HepG2 (cell line): ENCODE measurements around the gene TMEM167B. TPM values are rescaled to one million over a fixed set of nuclear protein-coding genes. Genes with fewer than 3 reads are reported as not detected.

Experiments used
- ATF2 ChIP-seq: sonication (generic); formaldehyde crosslinking; IDR thresholded peaks from 2 replicates; pipeline ENCODE4 v1.4.0; 2020; ENCODE audit warnings: missing genetic modification reagents
- ATF7-NPFF ChIP-seq: sonication (generic); formaldehyde crosslinking; IDR thresholded peaks from 2 replicates; pipeline ENCODE4 v1.8.1; 2023; ENCODE audit warnings: mild to moderate bottlenecking, low read depth, missing genetic modification reagents, moderate library complexity
- DNMT1 ChIP-seq: sonication (generic); formaldehyde crosslinking; IDR thresholded peaks from 2 replicates; pipeline ENCODE4 v1.5.1; 2020; ENCODE audit warnings: mild to moderate bottlenecking, missing genetic modification reagents
- ETV6 ChIP-seq: sonication (generic); formaldehyde crosslinking; conservative IDR thresholded peaks from 2 replicates; pipeline ENCODE4 v1.4.0; 2020; ENCODE audit warnings: missing genetic modification reagents
- FOXA1 ChIP-seq, 2 experiments: fragments of 450-650 bp in 1 of 2; sonication (generic) in 1 of 2; formaldehyde crosslinking in 1 of 2; IDR thresholded peaks; 2 replicates each; pipeline versions ENCODE4 v1.4.0 to v1.6.1; 2016 to 2020; ENCODE audit warnings: missing genetic modification reagents in 1 of 2
- IKZF1 ChIP-seq: fragments of 450-650 bp; IDR thresholded peaks from 2 replicates; pipeline ENCODE4 v1.7.1; 2016
- KDM5B ChIP-seq: sonication (generic); formaldehyde crosslinking; IDR thresholded peaks from 2 replicates; pipeline ENCODE4 v1.4.0; 2020; ENCODE audit warnings: missing genetic modification reagents, mild to moderate bottlenecking, borderline replicate concordance
- MLX ChIP-seq: IDR thresholded peaks from 2 replicates; pipeline ENCODE4 v1.6.1; 2016
- MYNN ChIP-seq: sonication (generic); formaldehyde crosslinking; IDR thresholded peaks from 2 replicates; pipeline ENCODE4 v1.4.0; 2020; ENCODE audit warnings: mild to moderate bottlenecking, low read depth, missing genetic modification reagents
- NFATC3 ChIP-seq: sonication (generic); formaldehyde crosslinking; IDR thresholded peaks from 2 replicates; pipeline ENCODE4 v1.5.1; 2020; ENCODE audit warnings: mild to moderate bottlenecking, missing genetic modification reagents
- RAD21 ChIP-seq: fragments of 450-650 bp; formaldehyde crosslinking; IDR thresholded peaks from 2 replicates; pipeline ENCODE4 v1.5.0; 2020; ENCODE audit warnings: mild to moderate bottlenecking
- SIN3A ChIP-seq: IDR thresholded peaks from 2 replicates; pipeline ENCODE4 v1.6.1; 2011; ENCODE audit warnings: low read depth, mild to moderate bottlenecking, control low read depth, low read length, borderline replicate concordance
- TEAD2 ChIP-seq: sonication (generic); formaldehyde crosslinking; IDR thresholded peaks from 2 replicates; pipeline ENCODE4 v1.9.0; 2021; ENCODE audit warnings: missing genetic modification reagents
- TFAP4 ChIP-seq: sonication (generic); IDR thresholded peaks from 2 replicates; pipeline ENCODE4 v1.6.1; 2016; ENCODE audit warnings: low read depth, borderline replicate concordance
- WIZ ChIP-seq: sonication (generic); formaldehyde crosslinking; IDR thresholded peaks from 2 replicates; pipeline ENCODE4 v1.5.1; 2020; ENCODE audit warnings: mild to moderate bottlenecking, missing genetic modification reagents
- ZBTB2 ChIP-seq: sonication (generic); formaldehyde crosslinking; IDR thresholded peaks from 2 replicates; pipeline ENCODE4 v1.8.0; 2022; ENCODE audit warnings: low read depth, missing genetic modification reagents
- ZFAT ChIP-seq: sonication (generic); formaldehyde crosslinking; conservative IDR thresholded peaks from 2 replicates; pipeline ENCODE4 v1.8.1; 2023; ENCODE audit warnings: missing genetic modification reagents, inconsistent platforms
- ZFP36 ChIP-seq: fragments of 150-350 bp; IDR thresholded peaks from 2 replicates; pipeline ENCODE4 v1.6.1; 2018; ENCODE audit warnings: borderline replicate concordance, low read length, low read depth; ENCODE audit not compliant: partially characterized antibody
- ZFYVE20 ChIP-seq: sonication (generic); formaldehyde crosslinking; IDR thresholded peaks from 2 replicates; pipeline ENCODE4 v1.8.0; 2023; ENCODE audit warnings: low read depth, mild to moderate bottlenecking, moderate library complexity, missing genetic modification reagents, borderline replicate concordance
- ZMYM2 ChIP-seq: sonication (generic); formaldehyde crosslinking; IDR thresholded peaks from 2 replicates; pipeline ENCODE4 v1.8.0; 2022; ENCODE audit warnings: mild to moderate bottlenecking, missing genetic modification reagents
- ZNF160 ChIP-seq: sonication (generic); formaldehyde crosslinking; IDR thresholded peaks from 2 replicates; pipeline ENCODE4 v1.8.0; 2022; ENCODE audit warnings: mild to moderate bottlenecking, inconsistent platforms, missing genetic modification reagents
- ZNF619 ChIP-seq: sonication (generic); formaldehyde crosslinking; IDR thresholded peaks from 2 replicates; pipeline ENCODE4 v1.4.0; 2020; ENCODE audit warnings: mild to moderate bottlenecking, missing genetic modification reagents
- ZNF644 ChIP-seq: IDR thresholded peaks from 2 replicates; pipeline ENCODE4 v1.6.1; 2016; ENCODE audit warnings: low read depth
- ZSCAN31 ChIP-seq: sonication (generic); formaldehyde crosslinking; IDR thresholded peaks from 2 replicates; pipeline ENCODE4 v1.5.0; 2020; ENCODE audit warnings: low read depth, mild to moderate bottlenecking, missing genetic modification reagents
- polyA plus RNA-seq, 8 experiments: library from polyadenylated mRNA; depleted of rRNA in 3 of 8; stranded (reverse) in 7 of 8; unstranded in 1 of 8; fragments of >200 nt; fragmentation: Illumina TruSeq in 4 of 8; extraction: Trizol in 4 of 8; gene quantifications; 2 replicates each; pipeline versions ENCODE4 v1.2.1 to v1.2.3, GENCODE V29; 2011 to 2016; ENCODE audit warnings: low read depth in 4 of 8, missing spikeins in 1 of 8, mixed read lengths in 1 of 8; ENCODE audit not compliant: insufficient read depth in 1 of 8
- total RNA-seq, 5 experiments: library from RNA; depleted of rRNA; stranded (reverse); fragments of >200 nt; fragmentation: Illumina TruSeq; extraction: Trizol; gene quantifications; 2 replicates each; pipeline ENCODE4 v1.2.3, GENCODE V29; 2016; ENCODE audit warnings: low read depth in 1 of 5
- TF ChIP-seq, protein P1 (sequence below): sonication (generic); formaldehyde crosslinking; IDR thresholded peaks from 2 replicates; pipeline ENCODE4 v1.5.1; 2020; ENCODE audit warnings: mild to moderate bottlenecking, moderate library complexity, missing genetic modification reagents

Gene TMEM167B
- total and polyA plus RNA-seq, 2 of the 13 experiments (the other 11 are each of a cell fraction or from before 2014, with no cell fraction given) = 9.5 to 22.4 TPM

DNA sequence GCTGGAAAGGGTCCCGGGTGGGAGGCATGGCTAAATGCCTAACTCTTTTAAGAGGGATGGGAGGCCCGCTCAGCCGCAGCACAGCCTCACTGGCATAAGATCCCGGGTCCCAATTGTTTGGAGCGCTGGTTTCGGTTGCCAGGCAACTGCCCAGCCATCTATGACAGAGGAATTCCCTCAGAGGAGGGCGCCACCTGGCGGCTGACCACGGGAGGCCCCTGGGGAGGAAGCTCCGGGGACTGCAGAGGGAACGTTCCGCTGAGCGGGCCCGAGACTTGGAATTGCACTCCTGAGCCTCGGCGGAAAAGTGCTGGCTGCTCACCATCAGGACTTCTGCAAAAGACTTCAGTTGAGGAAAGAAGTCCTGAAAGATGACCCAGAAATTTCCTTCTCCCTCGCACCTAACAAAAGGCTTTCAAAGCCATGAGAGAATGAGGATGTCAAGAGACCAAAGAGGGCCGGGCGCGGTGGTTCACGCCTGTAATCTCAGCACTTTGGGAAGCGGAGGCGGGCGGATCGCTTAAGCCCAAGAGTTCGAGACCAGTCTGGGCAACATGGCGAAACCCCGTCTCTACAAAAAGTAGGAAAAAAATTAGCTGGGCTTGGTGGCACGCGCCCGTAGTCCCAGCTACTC, 22.2 kb downstream of the TMEM167B start (continued):
- TF ChIP-seq, protein P1, sequence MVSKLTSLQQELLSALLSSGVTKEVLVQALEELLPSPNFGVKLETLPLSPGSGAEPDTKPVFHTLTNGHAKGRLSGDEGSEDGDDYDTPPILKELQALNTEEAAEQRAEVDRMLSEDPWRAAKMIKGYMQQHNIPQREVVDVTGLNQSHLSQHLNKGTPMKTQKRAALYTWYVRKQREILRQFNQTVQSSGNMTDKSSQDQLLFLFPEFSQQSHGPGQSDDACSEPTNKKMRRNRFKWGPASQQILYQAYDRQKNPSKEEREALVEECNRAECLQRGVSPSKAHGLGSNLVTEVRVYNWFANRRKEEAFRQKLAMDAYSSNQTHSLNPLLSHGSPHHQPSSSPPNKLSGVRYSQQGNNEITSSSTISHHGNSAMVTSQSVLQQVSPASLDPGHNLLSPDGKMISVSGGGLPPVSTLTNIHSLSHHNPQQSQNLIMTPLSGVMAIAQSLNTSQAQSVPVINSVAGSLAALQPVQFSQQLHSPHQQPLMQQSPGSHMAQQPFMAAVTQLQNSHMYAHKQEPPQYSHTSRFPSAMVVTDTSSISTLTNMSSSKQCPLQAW (CRISPR knock-in tag) = peak; percentile 56; the same call in 1 of the 2 replicates
- TF ChIP-seq ZMYM2 (CRISPR knock-in tag) (peak; percentile 69; the same call in 1 of the 2 replicates), ZFAT (CRISPR knock-in tag) (no peak), TFAP4 (no peak), DNMT1 (CRISPR knock-in tag) (no peak), ATF2 (CRISPR knock-in tag) (0 out of 2 replicates have a peak, but pooled peaks have one; percentile 32), WIZ (CRISPR knock-in tag) (0 out of 2 replicates have a peak, but pooled peaks have one; percentile 33), ZBTB2 (CRISPR knock-in tag) (no peak), ZNF160 (CRISPR knock-in tag) (no peak), NFATC3 (no peak), ZSCAN31 (CRISPR knock-in tag) (no peak), KDM5B (CRISPR knock-in tag) (no peak), ETV6 (CRISPR knock-in tag) (no peak), FOXA1 (IDR thresholded peaks at IDR 0.05) (no peak), FOXA1 (CRISPR knock-in tag; IDR thresholded peaks at IDR 0.05) (0 out of 2 replicates have a peak, but pooled peaks have one; percentile 13), ZFP36 (peak; percentile 3), MYNN (CRISPR knock-in tag) (no peak), IKZF1 (no peak), MLX (CRISPR knock-in tag) (no peak), RAD21 (CRISPR knock-in tag) (peak; percentile 77), ATF7-NPFF (CRISPR knock-in tag) (no peak), ZNF644 (no peak), TEAD2 (CRISPR knock-in tag) (no peak), SIN3A (0 out of 2 replicates have a peak, but pooled peaks have one; percentile 54), ZNF619 (CRISPR knock-in tag) (no peak), ZFYVE20 (no peak)
